NCI-H2029 (cell line): Measurements from ENCODE around the gene LTBP4.
"Not testable (repeated sequence)": the region's sequence is repeated elsewhere in the genome, so short reads cannot be mapped to it uniquely, and the experiment has no call there.

Experiments used
- DNase-seq: peaks from one replicate; lab custom pipeline; 2025; lab: John Stamatoyannopoulos, UW

LTBP4 gene

DNA sequence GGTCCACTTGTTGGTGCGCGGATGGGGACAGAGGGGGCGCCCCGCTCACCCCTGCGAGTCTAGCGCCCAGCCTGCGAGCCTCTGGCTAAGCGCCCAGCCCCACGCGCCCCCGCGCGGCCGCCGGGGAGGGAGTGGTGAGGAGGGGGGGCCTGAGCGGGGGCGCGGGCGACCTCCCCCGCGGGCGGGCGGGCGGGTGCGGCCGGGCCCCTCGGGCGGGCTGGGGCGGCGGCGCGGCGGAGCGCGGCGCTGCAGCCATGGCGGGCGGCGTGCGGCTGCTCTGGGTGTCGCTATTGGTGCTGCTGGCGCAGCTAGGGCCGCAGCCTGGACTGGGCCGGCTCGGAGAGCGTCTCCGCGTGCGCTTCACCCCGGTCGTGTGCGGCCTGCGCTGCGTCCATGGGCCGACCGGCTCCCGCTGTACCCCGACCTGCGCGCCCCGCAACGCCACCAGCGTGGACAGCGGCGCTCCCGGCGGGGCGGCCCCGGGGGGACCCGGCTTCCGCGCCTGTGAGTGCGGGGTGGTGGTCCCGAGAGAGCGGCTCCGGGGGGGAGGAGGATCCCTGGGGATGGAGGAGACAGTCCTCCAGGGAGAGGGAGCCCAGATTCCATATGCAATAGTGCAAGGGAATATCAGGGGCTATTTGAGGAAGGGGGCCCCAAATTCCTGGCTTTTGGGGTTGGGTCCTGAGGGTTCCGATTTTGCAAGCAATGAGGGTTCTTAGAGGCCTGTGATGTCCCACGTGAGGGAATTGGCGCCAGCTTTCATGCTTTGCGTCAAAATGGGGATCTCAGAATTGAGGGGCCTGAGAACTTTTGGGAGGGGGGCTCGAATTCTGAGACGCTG, at the start of gene LTBP4:
TSS of gene LTBP4 (plus strand) at position 236 of the 841 bp plus-strand sequence. CDS start at position 255, 19 bp downstream.
- DNase-seq, result no peak

- no peak for DNase-seq
These were observed 48.3 kb upstream of the LTBP4 start for GRCh38 chr19:40552848-40553247.

DNA sequence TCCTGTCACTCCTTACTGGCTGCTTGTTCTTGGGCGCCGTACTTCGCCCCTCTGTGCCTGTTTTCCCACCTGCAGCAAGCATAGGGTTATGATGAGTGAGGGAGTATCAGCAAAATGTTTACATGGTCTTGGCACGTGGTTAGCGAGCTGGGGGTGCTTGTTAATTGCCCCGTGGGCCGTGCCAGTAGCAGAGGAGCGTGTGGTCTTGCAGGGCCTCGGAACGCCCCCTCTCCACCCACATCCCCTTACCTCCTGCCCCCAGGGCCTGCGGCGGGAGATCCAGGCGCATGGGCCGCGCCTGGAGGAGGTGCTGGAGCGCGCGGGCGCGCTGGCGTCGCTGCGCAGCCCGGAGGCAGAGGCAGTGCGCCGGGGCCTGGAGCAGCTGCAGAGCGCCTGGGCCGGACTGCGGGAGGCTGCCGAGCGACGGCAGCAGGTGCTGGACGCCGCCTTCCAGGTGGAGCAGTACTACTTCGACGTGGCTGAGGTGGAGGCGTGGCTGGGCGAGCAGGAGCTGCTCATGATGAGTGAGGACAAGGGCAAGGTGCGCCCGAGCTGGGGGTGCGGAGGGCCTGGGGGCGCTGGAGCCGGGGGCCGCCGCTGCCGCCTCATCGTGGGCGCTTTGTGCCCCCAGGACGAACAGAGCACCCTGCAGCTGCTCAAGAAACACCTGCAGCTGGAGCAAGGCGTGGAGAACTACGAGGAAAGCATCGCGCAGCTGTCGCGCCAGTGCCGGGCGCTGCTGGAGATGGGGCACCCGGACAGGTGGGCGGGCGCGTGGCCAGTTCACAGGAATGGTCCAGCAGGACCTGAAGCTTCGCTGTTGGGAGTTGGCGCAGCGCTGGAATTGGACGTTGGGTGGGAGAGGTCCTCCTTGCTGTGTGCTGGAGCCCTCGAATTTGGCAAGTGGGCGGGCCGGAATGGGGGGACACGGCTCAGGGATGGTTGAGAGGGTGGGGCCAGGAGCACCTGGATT, 47.0 kb upstream of the LTBP4 start:
- DNase-seq, result no peak

- no peak for DNase-seq
These were observed 45.0 kb upstream of the LTBP4 start for GRCh38 chr19:40555978-40556689.

GRCh38 chr19:40556953-40557530, 44.1 kb upstream of the LTBP4 start:
- DNase-seq, result no peak

GRCh38 chr19:40559394-40559793, 41.8 kb upstream of the LTBP4 start:
- DNase-seq, result no peak

DNA sequence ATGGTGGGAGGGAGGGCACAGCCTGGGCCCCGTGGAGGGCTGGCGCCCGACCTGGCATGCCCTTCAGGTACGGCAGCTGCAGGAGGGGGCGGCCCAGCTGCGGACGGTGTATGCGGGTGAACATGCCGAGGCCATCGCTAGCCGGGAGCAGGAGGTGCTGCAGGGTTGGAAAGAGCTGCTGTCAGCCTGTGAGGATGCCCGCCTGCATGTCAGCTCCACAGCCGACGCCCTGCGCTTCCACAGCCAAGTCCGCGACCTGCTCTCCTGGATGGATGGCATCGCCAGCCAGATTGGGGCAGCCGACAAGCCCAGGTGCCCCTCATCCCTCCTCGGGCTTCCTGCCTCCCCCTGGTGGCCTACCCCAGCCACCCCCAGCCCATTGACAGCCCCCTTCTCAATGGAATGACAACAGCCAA, 41.1 kb upstream of the LTBP4 start:
- no peak for DNase-seq

DNA sequence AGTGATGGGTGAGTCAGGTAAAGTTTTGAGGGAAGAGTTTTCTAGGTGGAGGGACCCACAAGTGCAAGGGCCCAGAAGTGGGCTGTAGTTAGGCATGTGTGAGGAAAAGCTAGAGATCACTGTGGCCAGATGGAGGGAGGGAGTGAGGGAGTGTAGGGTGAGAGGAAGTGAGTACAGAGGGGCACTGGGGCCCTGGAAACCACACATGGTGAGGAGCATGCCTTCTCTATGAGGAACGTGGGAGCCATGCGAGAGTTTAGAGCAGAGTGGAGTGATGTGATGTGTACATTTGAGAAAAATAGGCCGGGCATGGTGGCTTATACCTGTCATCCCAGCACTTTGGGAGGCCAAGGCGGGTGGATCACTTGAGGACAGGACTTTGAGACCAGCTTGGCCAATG, 39.2 kb upstream of the LTBP4 start:
- DNase-seq, result no peak

DNA sequence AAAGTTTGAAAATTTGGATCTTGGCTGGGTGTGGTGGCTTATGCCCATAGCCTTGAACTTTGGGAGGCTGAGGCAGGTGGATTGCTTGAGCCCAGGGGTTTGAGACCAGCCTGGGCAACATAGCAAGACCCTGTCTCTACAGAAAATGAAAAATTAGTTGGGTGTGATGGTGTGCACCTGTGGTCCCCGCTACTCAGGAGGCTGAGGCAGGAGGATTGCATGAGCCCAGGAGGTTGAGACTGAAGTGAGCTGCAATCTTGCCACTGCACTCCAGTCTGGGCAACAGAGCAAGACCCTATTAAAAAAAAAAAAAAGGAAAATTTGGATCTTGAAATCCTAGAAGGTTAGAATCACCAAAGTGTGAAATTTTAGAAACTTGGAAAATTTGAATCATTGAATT, 36.6 kb upstream of the LTBP4 start:
- DNase-seq, result not testable (repeated sequence)

DNA sequence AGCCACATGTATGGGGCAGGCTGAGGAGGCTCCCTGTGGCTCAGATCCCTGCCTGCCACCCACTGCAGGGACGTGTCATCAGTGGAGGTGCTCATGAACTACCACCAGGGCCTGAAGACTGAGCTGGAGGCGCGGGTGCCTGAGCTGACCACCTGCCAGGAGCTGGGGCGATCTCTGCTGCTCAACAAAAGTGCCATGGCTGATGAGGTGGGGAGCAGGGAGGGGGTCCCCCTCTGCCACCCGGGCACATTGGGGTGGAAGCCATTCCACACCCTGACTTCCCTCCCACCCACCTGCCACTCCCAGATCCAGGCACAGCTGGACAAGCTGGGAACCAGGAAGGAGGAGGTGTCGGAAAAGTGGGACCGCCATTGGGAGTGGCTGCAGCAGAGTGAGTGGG, 35.8 kb upstream of the LTBP4 start:
- no peak for DNase-seq

DNA sequence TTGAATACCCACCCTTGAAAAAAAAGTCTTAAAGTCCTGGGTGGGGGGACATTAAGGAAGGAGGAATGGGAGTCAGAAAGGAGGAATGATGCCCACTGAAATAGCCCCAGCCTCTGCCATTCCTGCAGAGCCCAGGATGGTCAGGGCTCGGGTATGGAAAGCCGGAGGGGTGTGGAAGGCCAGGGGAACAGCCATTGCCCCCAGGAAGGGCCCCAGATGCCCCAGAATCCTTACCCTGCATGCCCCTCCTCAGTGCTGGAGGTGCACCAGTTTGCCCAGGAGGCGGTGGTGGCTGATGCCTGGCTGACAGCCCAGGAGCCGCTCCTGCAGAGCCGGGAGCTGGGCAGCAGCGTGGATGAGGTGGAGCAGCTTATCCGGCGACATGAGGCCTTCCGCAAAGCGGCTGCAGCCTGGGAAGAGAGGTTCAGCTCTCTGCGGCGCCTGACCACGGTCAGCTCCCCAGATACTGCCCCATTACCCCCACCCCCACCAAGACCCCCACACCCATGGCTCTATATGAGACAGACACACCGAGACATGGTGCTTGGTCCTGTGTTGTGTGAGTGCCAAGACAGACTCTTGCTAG, 35.2 kb upstream of the LTBP4 start:
- DNase-seq, result no peak

GRCh38 chr19:40567040-40567749, 34.0 kb upstream of the LTBP4 start:
- DNase-seq, result no peak

DNA sequence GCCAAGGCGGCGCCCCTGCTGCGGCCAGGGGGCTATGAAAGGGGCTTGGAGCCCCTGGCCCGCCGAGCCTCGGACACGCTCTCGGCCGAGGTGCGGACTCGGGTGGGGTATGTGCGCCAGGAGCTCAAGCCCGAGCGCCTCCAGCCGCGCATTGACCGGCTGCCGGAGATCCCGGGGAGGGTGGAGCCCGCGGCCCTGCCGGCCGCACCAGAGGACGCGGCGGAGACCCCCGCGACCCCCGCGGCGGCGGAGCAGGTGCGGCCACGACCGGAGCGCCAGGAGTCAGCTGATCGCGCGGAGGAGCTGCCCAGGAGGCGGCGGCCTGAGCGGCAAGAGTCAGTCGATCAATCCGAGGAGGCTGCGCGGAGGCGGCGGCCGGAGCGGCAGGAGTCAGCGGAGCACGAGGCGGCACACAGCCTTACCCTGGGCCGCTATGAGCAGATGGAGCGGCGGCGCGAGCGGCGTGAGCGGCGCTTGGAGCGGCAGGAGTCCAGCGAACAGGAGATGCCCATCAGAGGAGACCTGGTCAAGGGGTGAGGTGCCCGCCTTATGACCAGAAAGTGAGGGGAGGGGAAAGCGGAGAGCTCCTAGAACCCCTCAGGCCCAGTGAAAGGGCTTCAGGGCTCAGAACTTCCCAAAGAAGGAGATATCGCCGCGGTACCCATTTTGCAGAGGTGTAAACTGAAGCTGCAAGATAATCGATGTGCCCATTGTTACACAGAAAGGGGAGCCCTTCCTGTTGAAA, 33.2 kb upstream of the LTBP4 start:
- DNase-seq, result no peak

DNA sequence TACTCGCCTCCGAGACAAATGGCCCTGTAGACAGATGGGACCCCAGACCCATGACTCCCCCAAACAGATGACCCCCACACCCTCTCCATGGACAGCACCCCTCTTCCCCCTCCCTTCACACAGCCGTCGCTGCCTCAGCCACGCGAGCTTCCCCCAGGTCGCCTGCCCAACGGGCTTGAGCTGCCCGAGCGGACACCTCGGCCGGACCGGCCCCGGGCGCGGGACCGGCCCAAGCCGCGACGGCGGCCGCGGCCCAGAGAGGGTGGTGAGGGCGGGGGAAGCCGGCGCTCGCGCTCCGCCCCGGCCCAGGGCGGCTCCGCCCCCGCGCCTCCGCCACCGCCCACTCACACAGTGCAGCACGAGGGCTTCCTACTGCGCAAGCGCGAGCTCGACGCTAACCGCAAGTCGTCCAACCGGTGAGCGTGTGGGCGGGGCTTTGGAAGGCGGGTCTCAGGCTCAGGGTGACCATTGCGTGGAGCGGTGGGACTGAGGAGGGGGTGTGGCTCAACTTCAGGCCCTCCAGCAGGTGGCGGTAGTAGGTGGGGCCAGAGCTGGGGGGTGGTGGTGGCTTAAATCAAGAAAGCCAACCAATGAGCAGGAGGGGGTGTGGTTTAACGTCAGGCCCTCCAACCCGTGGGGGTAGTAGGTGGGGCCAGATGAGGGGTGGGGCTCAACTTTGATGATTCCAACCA, 30.7 kb upstream of the LTBP4 start:
- DNase-seq, result peak; percentile 99

GRCh38 chr19:40571005-40571318, 30.2 kb upstream of the LTBP4 start:
- DNase-seq, result no peak

GRCh38 chr19:40571831-40572495, 29.2 kb upstream of the LTBP4 start:
- no peak for DNase-seq

DNA sequence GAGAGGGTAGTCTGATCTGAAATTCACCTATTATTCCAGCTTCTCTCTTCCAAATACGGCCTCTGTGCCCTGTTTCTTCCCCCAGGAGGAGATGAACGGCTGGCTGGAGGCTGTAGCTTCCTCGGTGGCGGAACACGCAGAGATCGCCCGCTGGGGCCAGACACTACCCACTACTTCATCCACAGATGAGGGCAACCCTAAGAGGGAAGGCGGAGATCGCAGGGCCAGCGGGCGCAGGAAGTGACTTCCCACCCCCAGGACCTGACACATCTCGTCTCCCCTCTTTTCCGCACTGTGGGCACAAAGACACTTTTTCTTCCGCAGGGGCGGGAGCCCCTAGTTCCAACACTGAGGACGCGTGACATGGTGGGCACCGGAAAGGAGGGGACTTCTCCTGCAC, 25.8 kb upstream of the LTBP4 start:
- DNase-seq, result no peak

DNA sequence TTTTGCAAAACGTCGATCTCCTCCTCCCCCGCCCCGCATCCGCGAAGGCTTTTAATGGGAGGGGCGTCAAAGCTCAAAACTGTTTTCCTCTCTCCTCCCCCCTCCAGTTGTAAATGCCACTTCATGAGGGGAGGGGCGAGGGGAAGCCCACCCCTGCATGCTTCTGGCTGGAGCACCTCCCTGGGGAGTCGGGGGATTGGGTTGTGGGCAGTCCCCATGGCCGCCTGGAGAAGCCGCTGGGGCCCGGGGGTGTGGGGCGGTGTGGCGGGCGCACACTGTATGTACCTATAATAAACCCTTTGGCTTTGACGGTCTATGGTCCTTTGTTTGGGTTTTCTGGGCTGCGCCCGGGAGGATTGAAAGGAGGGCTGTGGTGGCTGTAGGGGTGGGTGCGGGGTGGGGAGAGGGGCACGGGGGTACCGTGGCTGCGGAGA, 25.0 kb upstream of the LTBP4 start:
- DNase-seq, result no peak
